ENCODE results near the gene CARMIL3. TPM values are rescaled to one million over a fixed set of nuclear protein-coding genes. Genes with fewer than 3 reads are reported as not detected.
"Not testable (repeated sequence)": the region's sequence is repeated elsewhere in the genome, so short reads cannot be mapped to it uniquely, and the experiment has no call there.

CARMIL3 gene
- total RNA-seq, 1 donor from 2014 or later = 1.2 TPM

DNA sequence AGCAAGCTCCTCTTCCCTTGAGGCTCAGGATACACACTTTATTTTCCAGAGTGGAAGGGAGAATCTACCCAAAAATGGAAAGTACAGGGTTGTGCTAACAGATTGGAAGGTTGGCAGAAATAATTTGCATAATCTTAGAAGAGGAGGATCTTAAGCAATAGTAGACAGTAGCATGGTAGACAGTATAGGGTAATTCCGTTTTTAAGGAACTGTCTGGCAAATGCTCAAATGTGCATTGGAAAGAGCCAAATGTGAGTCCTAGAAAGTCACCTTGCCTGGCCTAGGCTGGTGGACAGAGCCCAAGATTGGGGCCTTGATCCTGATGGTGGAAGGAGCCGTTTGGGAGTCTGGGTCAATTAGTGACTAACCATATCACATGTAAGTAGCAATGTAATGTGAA is 13.1 kb upstream of the CARMIL3 start:
- H3K36me3 ChIP-seq = no peaks in the 10 kb centered on the region
- no peak for DNase-seq (ENCODE audit: extremely low spot score in 2 of 2)
- no peaks in the 10 kb centered on the region for H3K9me3 ChIP-seq
- intact Hi-C loops (cut with DNase I) = no loop called here
- H3K4me1 ChIP-seq = peaks cover 21% of the 10 kb centered on the region
- no peak overlapping the region for H3K4me3 ChIP-seq
- no peak overlapping the region for H3K27ac ChIP-seq
- TF ChIP-seq, protein P1, sequence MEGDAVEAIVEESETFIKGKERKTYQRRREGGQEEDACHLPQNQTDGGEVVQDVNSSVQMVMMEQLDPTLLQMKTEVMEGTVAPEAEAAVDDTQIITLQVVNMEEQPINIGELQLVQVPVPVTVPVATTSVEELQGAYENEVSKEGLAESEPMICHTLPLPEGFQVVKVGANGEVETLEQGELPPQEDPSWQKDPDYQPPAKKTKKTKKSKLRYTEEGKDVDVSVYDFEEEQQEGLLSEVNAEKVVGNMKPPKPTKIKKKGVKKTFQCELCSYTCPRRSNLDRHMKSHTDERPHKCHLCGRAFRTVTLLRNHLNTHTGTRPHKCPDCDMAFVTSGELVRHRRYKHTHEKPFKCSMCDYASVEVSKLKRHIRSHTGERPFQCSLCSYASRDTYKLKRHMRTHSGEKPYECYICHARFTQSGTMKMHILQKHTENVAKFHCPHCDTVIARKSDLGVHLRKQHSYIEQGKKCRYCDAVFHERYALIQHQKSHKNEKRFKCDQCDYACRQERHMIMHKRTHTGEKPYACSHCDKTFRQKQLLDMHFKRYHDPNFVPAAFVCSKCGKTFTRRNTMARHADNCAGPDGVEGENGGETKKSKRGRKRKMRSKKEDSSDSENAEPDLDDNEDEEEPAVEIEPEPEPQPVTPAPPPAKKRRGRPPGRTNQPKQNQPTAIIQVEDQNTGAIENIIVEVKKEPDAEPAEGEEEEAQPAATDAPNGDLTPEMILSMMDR (IDR thresholded peaks at IDR 0.05) = no peak
- TF ChIP-seq POLR2AphosphoS5 (IDR thresholded peaks at IDR 0.05; ENCODE audit: insufficient read depth in 1 of 2, low read depth in 1 of 2) = no peak
- TF ChIP-seq POLR2A (IDR thresholded peaks at IDR 0.05) = no peak
- no peaks in the 10 kb centered on the region for H3K27me3 ChIP-seq

DNA sequence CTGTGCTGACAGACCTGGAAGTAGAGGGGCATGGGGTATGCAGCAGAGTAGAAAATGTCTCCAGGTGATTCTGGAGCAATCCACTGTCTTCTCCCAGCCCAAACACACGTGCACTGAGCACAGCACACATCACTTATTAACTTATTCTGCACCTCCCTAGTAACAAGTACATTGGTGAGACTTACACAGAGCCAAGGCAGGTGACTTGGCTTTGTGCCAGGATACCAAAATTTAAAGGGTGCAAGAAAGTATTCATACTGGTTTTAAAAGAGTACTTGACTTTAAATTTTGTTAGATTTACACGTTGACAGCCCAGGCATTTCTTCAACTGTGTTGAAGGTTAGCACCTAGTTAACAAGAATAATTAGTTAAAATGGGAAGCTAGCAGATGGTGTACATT is 11.1 kb upstream of the CARMIL3 start:
- Histone ChIP-seq H3K4me3 (no peak overlapping the region), H3K27me3 (no peaks in the 10 kb centered on the region), H3K27ac (no peak overlapping the region), H3K36me3 (no peaks in the 10 kb centered on the region), H3K9me3 (no peaks in the 10 kb centered on the region), H3K4me1 (peaks cover 14% of the 10 kb centered on the region)
- TF ChIP-seq, protein P1 (IDR thresholded peaks at IDR 0.05) = no peak
- no peak for TF ChIP-seq POLR2A (IDR thresholded peaks at IDR 0.05)
- no peak for TF ChIP-seq POLR2AphosphoS5 (IDR thresholded peaks at IDR 0.05; ENCODE audit: insufficient read depth in 1 of 2, low read depth in 1 of 2)
- intact Hi-C loops (cut with DNase I) = no loop called here
- no peak for DNase-seq (ENCODE audit: extremely low spot score in 2 of 2)

DNA sequence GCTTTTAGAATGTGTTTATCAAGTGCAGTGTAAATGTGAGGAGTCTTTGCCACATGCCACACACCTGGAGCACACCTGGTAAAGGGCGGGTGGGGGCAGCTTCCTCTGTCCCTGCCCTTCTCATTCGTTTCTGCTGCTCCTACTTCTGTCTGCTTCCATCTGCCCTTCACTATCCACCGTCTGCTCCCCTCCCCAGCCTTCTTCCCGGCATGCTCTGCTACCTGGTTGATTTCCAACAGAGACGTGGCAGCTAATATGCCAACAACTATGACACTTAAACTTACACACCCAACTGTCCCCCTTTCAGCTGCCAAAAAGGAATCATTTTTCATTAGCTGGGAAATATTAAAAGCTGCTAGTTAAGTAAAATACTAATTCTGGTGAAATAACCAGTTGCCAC is 9.1 kb upstream of the CARMIL3 start:
- Histone ChIP-seq H3K9me3 (no peaks in the 10 kb centered on the region), H3K27me3 (no peaks in the 10 kb centered on the region), H3K36me3 (no peaks in the 10 kb centered on the region), H3K27ac (no peak overlapping the region), H3K4me3 (no peak overlapping the region), H3K4me1 (peaks cover 5% of the 10 kb centered on the region)
- TF ChIP-seq, protein P1 (IDR thresholded peaks at IDR 0.05) = no peak
- no peak for TF ChIP-seq POLR2AphosphoS5 (IDR thresholded peaks at IDR 0.05; ENCODE audit: insufficient read depth in 1 of 2, low read depth in 1 of 2)
- TF ChIP-seq POLR2A (IDR thresholded peaks at IDR 0.05) = no peak
- peak in 1 of 2 donors; percentile 77 for DNase-seq (ENCODE audit: extremely low spot score in 2 of 2)
- intact Hi-C loops (cut with DNase I) = no loop called here

DNA sequence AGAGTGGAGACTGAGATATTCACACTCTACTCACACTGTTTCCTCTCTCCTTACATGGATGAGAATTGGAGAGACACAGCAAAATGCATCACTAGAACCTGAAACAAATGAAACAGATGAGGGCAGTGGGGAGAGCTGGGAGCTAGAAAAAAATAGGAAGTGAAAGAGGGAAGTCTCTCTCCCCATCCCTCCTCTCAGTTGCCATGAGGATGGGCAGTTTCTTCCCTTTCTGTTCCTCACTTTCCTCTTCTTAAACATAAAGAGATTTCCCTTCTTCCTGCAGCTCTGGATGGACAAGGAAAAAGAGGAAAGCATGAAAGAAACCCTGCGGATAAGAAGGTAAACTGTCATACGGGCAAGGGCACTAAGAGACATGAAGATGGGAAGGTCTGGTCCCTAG is 2.8 kb upstream of the CARMIL3 start:
- H3K27me3 ChIP-seq; H3K27ac ChIP-seq; H3K9me3 ChIP-seq; intact Hi-C loops (cut with DNase I); DNase-seq (ENCODE audit: extremely low spot score in 2 of 2); H3K36me3 ChIP-seq; H3K4me3 ChIP-seq: not testable (repeated sequence)
- H3K4me1 ChIP-seq = peaks cover 18% of the 10 kb centered on the region

DNA sequence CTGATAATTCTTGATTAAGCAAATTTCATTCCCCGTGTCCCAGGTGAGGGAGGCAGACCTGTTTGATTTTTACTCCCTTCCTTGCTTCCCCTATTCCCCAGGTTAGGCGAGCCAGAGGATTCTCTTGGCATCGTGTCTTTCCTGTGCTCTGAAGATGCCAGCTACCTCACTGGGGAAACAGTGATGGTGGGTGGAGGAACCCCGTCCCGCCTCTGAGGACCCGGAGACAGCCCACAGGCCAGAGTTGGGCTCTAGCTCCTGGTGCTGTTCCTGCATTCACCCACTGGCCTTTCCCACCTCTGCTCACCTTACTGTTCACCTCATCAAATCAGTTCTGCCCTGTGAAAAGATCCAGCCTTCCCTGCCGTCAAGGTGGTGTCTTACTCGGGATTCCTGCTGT is 1.1 kb upstream of the CARMIL3 start:
- H3K9me3 ChIP-seq; intact Hi-C loops (cut with DNase I); H3K4me3 ChIP-seq; DNase-seq (ENCODE audit: extremely low spot score in 2 of 2); H3K27ac ChIP-seq; H3K36me3 ChIP-seq; H3K27me3 ChIP-seq: not testable (repeated sequence)
- peaks cover 18% of the 10 kb centered on the region for H3K4me1 ChIP-seq

DNA sequence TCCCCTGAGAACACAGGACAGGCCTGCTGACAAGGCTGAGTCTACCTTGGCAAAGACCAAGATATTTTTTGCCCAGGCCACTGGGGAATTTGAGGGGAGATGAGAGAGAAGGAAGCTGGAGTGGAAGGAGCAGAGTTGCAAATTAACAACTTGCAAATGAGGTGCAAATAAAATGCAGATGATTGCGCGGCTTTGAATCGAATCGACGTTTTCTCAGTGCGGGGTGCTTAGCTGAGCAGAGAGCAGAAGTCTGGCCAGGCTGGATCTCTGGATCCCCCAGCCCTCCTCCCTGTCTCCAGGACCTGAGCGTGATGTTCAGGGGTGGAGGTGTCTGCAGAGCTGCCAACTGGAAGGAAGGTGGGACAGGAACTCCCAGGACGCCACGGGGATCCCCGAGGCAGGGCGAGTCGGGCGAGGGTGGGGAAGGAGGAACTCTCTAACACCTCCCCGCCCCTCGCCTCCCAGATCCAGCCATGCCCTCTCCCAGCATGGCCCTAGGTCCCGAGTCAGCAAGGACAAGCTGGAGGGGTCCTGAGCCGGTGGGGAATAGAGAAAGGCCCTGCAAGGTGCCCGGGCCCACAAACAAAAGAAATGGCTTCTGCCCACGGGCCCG is 527 bp upstream of the CARMIL3 start:
- Histone ChIP-seq H3K27ac (peak overlapping the region; percentile 76), H3K36me3 (no peaks in the 10 kb centered on the region), H3K4me1 (peaks cover 18% of the 10 kb centered on the region), H3K4me3 (peak overlapping the region; percentile 58 to 61), H3K27me3 (no peaks in the 10 kb centered on the region), H3K9me3 (no peaks in the 10 kb centered on the region)
- intact Hi-C loops (cut with DNase I) = no loop called here
- no peak for DNase-seq (ENCODE audit: extremely low spot score in 2 of 2)
- no peak for TF ChIP-seq POLR2A (IDR thresholded peaks at IDR 0.05)

All from vagina (tissue), 2 donors.